ENCODE results near the gene LSG1.

The LSG1 gene

GRCh38 chr3:194671900-194672808 lies at the start of gene LSG1:
Gene LSG1 (minus strand): TSS chr3:194672191. CDS start chr3:194672162, 29 bp downstream.
- DNase-seq = peak; percentile 91

GRCh38 chr3:194720048-194720447 lies 48.1 kb upstream of the LSG1 start:
- DNase-seq = no peak

- no peak for DNase-seq
These were observed 46.1 kb upstream of the LSG1 start for GRCh38 chr3:194718079-194718478.

GRCh38 chr3:194715022-194715800 lies 43.2 kb upstream of the LSG1 start:
- no peak for DNase-seq

- DNase-seq = no peak
These were observed 42.6 kb upstream of the LSG1 start for GRCh38 chr3:194714564-194714963.

GRCh38 chr3:194714137-194714455 lies 42.1 kb upstream of the LSG1 start:
- DNase-seq = no peak

GRCh38 chr3:194713299-194714136 lies 41.5 kb upstream of the LSG1 start:
- DNase-seq = no peak

GRCh38 chr3:194711913-194712312 lies 39.9 kb upstream of the LSG1 start:
- peak; percentile 81 for DNase-seq

GRCh38 chr3:194711286-194711685 lies 39.3 kb upstream of the LSG1 start:
- peak; percentile 14 for DNase-seq

GRCh38 chr3:194707147-194707540 lies 35.2 kb upstream of the LSG1 start:
- no peak for DNase-seq

GRCh38 chr3:194705761-194706160 lies 33.8 kb upstream of the LSG1 start:
- DNase-seq = no peak

GRCh38 chr3:194705227-194705626 lies 33.2 kb upstream of the LSG1 start:
- no peak for DNase-seq

- DNase-seq = no peak
These were observed 30.6 kb upstream of the LSG1 start for GRCh38 chr3:194702545-194702944.

- no peak for DNase-seq
These were observed 24.7 kb upstream of the LSG1 start for GRCh38 chr3:194696702-194697101.

- DNase-seq = no peak
These were observed 19.7 kb upstream of the LSG1 start for GRCh38 chr3:194691481-194692283.

- no peak for DNase-seq
These were observed 18.7 kb upstream of the LSG1 start for GRCh38 chr3:194690501-194691372.

GRCh38 chr3:194689493-194689944 lies 17.5 kb upstream of the LSG1 start:
- DNase-seq = no peak

GRCh38 chr3:194688946-194689345 lies 17.0 kb upstream of the LSG1 start:
- no peak for DNase-seq

GRCh38 chr3:194688200-194688740 lies 16.3 kb upstream of the LSG1 start:
- DNase-seq = peak; percentile 20

GRCh38 chr3:194687638-194688199 lies 15.7 kb upstream of the LSG1 start:
- peak; percentile 34 for DNase-seq
